Smooth muscle cell of the brain vasculature (primary cell): ENCODE results near the gene S100A7A.
"Not testable (repeated sequence)": the region's sequence is repeated elsewhere in the genome, so short reads cannot be mapped to it uniquely, and the experiment has no call there.

Experiments used
- DNase-seq: peaks from one replicate; pipeline ENCODE4 v3.0.0-alpha.2; 2012; ENCODE audit warnings: low read depth, low spot score

The S100A7A gene

DNA sequence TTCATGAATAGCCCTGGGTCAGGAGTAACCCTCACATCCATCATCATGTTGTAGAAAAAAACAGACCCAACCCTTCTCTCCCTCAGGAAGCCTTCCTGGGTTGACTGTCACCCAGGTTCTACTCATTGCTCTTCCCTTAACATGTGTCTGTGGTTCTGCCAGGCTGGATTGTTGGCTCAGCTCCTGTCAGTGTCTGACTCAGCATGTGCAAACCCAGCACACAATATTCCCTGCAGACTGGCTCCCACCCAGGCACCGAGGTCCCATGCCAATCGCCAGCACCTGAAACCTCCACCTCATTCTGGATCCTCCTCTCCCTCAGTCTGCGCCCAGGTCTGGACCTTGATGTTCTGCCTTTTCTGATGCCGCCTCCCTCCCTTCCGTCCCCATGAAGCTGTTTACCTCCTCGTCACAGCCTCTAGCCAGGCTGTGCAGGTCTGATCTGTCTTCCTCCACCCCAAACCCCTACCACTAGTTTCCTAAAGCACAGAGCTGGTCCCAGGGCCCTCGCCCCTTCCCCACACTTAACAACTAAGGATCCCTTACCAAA, 21.1 kb upstream of the S100A7A start:
- DNase-seq: no peak

DNA sequence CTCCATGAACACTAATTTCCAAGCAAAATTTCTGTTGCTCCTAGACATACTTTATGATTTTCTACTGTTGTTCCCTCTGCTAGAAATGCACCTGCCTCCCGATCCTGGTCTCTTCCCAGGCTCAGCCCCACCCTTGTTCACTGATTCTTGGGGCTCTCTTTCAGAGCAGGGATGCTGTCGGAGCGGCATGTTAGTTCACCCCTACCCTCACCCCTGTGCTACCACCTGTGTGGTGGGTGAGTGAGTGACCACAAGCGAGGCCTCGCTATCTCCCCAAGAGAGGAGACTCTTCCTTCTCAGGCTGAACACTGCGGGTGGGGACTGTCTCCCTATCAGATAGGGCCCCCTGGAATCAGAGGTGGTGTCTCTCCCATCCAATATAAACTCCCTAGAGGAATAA, 20.5 kb upstream of the S100A7A start:
- DNase-seq: no peak

DNA sequence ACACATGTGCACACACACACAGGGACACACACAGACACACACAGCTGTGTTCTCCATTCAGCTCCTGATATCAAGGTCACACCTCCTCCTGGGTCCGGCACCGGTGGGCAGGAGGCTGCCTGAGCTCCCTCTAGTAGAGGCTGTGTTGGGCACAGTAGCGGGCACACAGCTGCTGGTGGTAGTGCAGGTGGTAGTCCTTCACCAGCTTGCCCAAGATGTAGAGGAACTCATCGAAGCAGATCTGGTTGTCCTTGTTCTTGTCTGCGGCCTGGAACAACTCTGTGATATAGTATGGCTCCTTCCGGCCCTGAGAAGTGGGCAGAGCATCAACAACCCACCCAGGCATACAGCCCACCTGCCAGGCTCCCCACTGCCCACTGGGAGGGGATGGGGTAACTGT, 19.9 kb upstream of the S100A7A start:
- DNase-seq: no peak

DNA sequence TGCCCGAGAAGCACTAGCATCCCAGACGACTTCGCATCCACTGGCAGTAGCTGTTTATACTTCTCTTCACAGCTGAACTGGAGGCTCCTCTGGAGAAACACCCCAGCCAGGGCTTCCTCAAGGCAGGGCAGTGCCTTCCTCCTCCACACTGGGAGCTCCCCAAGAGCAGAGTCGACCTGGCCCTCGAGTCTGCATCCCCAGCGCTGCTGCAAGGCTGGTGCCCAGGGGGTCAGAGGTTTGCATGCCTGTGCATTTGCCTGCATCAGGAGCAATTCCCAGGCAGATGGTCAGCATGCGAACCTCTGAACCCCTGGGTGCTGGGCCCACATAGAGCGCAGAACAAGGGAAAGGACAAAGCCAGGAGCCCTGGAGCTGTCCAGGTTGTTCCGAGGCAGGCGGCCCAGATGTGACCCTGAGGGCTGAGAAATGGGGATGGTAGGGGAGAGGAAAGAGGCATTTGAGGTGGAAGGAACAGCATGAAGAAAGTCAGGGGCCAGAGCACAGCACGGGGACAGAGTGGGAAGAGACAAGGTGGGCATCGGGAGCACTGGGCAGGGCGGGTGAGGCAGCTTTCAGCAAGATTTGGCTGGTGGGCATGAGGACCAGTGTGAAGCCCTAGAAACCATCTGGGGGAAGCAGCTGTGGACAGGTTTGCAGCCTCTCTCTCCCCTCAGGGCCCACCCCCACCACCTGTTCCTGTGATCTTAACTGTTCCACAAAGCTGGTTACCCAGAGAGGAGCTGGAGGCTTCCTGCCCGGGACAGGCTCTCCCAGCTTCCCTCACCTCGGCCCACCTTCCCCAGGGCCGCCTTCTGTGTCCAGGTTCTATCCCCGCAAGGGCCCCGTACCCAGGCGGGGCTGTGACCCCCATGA, 19.0 kb upstream of the S100A7A start:
- no peak for DNase-seq

DNA sequence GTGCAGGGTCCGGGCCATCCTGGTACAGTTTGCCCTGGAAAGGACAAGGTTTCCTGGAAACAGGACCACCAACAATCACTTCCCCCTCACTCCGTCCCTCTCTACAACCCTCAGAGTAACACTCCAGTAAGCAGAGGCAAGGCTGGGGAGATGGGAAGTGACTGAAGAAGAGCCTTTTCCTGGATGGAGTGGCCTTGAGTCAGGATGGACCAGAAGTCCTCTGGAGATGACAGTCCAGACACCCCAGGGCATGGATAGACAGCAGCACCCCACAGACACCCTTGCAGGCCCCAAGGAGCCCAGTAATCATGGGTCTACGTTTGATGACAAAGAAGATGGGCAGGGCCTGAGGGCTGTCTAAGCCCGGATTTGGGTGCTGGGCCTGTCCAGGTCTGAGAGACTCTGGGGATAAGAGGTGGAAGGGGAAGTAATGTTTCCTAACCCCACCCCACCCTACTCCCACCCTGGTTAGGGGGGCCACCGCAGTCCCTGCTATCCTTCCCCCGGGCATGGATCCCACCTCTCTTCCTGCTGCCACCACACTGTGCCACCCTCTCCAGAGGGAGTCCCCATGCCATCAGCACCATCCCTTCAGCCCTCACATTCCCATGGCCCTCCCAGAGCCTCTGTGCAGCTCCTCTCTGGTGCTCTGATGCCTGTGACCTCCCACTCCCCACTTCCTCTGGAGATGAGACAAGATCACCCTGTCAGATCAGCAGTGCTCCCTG, 18.2 kb upstream of the S100A7A start:
- DNase-seq: no peak

DNA sequence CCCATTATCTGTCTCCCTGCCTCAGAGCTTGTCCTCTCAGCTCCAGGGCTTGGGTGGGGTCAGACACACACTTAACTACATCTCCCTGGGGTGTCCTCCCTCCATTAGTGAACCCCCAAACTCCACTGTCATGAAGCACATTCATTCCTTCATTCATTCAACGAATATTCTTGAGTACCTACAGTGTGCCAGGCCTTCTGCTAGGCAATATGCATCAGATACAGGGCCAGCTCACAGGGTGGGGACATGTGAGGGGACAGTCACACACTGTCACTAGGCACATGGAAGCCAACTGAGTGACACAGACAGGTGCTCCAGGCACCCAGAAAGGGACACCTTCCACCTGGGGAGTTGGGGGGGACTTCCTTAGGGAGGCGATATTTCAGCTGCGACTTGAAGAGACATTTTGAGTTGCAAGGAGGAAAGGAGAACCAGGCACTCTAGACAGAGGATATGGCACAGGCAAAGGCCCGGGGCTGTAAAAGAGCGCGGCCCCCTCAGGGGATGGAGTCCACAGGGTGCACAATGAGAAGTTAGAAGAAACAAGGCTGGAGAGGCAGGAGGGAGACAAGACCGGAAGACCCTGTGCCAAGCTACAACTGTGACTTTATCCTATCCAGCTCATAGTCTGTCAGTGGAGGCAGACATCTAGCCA, 16.8 kb upstream of the S100A7A start:
- no peak for DNase-seq

DNA sequence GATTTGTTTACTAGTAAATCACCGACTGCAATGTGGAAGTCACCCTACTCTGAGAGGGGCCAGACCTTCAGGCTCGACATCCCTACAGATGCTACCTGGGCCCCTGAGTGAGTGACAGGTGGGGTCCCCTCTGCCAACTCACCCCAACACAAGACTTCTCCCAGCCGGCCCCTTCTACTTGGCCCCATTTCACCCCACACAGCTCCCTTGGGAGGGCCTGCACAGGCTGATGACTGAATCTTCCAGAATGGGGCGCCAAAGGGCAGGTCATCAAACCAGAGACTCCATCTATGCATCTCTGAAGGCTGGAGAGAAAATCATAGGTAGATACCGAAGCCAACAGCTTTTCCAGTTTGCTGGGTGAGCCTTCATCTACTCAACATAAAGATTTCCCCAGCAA, 16.1 kb upstream of the S100A7A start:
- no peak for DNase-seq

DNA sequence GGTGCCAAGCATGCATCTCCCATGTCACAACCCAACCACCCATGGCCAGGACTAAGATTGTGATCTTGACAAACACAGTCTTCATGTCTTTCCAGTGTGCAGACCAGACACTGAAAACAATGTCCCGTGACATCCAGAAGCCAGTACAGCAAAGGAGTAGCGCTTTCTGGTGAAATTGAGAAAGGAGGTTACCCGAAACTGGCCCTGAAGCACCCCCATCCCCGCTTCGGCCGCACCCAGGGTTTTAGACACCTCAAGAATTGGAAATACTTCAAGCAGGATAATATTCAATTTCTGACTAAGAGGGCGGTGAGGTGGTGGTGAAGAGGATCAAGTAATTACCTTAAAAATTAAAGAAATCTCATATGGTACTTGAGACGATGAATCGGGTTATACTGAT, 14.9 kb upstream of the S100A7A start:
- DNase-seq: no peak

DNA sequence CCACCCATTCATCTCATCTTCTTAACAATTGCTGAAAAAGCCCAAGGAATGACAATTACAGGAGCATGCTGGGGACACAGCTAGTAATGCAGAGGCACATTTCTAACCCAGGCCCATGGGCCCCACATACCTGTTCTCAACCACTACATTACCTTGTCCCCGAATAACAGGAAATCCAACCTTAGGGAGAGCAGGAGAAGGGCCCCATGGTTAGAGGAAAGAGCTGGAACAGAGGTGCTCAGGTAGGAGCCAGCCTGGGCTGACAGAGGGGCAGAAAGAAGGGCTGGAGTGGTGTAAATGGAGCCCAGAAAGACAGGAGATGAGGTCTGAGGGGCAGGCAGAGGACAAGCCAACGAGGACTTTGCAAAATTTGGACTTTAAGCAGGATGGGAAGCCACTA, 14.1 kb upstream of the S100A7A start:
- DNase-seq: no peak

DNA sequence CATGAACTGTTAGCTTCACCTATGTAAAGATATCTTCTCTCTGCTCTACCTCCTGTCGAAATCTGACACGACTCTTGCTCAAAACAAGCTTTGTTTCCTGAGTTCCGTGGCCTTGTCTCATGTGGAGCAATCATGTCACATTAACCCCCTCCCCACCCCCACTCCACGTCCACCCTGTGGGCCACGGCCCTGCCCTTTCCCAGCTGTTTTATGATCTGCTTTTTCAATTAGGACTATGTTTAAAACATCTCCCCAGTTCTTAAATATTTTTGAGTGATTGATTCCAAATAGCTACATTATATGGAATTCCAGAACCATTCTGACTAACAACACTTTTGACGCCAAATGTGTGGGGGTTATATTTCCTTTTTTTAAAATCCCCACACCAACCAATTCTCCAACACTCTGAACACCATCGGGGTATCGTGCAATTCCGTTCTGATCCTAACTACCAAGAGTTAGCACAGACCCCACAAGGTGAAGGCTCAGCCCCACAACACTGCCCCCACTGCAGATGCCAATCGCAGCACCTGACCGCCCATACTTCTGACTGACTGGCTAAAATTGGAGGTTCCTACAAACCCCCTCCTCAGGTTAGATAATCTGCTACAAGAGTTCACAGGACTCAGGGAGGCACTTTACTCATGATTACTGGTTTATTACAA, 12.8 kb upstream of the S100A7A start:
- DNase-seq: no peak

DNA sequence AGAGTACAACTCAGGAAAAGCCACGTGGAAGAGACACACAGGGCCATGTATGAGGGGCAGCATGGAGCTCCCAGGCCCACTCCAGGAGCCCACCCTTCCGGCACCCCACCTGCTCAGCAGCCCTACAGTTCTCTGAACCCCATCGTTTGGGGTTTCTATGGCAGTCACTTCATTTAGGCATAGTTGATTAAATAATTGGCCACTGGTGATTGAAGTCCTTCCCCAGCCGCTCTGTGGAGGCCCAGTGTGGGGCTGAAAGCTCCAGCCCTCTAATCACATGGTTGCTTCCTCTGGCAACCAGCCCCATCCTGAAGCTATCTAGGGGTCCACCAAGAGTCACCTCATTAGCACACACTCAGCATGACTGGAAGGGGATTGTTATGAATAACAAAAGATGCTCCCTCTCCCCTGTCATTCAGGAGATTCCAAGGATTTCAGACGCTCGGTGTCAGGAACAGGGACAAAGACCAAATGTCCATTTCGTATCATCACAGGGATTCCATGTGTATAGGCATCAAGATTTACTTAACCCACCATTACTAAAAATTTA, 12.2 kb upstream of the S100A7A start:
- DNase-seq: no peak

DNA sequence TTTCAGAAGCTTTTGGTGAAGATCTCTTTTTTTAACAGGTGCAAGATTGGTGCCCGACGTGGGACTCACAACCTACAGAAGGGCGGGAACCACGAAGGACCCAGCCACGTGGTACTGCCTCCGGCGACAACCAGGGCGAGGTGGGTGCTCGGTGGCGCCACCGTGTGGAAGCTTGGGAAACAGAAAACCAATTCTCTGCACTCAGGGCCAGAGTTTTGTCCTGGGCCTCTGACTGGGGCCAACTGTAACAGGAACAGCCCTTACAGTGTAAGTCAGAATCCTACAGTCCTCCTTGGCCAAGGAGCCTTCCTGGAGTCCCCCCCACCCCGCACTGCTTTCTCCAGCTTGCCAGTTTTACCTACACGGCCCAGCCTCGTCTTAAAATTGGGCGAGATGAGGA, 11.6 kb upstream of the S100A7A start:
- DNase-seq: no peak

DNA sequence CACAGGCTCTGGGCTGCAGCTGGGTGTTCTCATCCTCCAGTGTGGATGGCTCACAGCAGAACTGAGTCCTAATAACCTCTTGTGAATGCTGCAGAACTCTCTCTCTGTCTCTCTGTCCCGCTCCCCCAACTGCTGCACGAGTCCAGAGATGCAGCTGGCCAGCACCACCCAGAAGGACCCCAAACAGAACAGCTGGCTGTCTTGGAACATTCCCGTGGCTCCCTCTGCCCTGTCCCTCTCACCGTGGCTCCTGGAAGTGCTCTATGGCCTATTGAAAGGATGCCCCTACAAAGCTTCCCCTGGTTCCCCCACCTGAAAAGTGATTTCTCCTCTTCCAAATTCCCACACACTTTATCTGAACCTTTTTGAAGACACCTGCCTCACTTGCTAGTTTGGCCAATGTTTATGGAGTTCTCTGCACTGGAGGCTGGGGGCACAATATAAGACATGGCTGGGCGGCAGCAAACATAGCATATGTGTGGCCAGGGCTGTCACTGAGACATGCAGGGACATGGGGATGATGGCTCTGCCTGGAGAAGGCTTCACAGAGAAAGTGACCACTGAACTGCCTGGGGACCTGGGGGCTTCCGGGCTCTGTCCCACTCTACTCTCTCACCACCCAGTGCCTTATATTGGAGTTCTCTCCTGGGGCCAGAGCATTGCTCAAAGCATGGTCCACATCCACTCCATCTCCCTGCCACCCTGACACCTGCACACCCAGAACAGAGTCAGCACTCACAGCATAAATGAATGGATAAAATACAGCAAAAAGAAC, 10.3 kb upstream of the S100A7A start:
- DNase-seq: not testable (repeated sequence)

DNA sequence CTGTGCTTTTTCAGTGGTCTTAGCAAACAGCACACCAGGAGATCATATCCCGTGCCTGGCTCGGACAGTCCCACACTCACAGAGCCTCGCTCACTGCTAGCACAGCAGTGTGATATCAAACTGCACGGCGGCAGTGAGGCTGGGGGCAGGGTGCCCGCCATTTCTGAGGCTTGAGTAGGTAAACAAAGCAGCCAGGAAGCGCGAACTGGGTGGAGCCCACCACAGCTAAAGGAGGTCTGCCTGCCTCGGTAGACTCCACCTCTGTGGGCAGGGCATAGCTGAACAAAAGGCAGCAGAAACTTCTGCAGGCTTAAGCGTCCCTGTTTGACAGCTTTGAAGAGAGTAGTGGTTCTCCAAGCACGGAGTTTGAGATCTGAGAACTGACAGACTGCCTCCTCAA, 9.0 kb upstream of the S100A7A start:
- not testable (repeated sequence) for DNase-seq

DNA sequence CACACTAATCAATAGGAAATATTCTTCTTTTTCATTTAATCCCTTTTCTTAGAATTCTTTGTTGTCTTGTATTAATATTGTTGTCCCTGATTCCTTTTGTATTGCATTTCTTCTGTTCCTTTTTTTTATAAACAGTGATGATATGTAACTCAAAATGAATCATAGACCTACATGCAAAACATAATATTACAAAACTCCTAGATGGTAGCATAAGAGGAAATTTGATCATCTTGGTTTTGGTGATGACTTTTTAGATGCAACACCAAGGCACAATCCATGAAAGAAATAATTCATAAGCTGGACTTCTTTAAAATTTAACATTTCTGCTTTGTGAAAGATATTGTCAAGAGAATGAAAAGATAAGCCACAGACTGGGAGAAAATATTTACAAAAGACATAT, 2.4 kb upstream of the S100A7A start:
- DNase-seq: not testable (repeated sequence)

DNA sequence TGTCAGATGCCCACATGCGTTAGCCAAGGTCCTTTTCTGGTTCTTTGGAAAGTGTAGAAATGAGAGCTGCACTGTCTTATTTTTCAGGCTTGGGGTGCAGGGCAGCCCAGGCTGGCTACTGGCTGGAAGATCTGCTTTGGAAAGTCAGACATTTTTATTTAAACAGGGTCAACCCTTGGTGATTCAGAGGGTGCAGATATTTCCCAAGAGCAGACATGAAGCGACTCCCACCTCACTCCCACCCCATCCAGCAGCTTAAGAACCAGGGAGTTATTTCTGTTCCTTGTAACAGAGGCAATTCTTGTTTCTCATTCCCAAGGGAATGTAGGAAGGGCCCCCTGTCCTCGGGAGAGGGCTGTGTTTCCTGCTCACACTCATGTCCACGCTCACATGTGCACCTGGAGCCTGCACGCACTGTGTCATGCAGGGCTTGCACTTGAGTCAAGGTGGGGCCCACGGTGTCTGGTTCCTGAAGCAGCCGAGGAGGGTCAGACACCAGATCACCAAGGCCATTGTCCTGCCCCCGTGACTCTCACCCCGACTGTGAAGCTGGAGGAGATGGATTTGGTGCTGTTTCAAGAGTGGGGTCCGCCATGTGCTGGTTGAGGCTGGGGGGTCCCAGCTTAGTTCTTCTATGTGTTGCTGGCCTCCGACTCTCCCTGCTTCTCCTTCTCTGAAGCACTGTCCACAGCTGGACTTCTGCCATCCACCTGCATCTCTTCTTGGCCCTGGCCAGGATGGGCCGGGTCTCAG, 992 bp downstream of the S100A7A start:
- no peak for DNase-seq

DNA sequence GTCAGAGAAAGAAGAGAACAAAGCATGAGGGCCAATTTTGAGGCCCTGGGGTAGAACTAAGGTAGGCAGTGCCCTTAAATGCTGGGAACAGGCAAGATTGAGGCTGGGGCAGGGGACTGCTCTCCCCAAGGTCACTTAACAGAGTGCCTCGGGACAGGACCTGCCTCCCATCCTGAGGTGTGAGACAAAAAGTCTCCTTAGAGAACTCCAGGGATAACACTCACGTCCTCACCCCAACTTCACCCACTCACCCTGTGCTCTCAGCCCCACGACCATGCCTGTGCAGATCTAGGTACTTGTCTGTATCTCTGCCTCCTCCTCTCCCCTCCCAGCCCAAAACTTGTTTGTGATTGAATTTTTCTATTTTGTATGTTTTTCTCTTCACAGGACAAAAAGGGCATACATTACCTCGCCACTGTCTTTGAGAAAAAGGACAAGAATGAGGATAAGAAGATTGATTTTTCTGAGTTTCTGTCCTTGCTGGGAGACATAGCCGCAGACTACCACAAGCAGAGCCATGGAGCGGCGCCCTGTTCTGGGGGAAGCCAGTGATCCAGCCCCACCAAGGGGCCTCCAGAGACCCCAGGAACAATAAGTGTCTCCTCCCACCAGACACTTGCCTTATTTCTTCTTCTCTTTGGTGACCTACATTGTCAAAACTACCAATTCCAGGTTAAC, 2.6 kb downstream of the S100A7A start:
- DNase-seq: not testable (repeated sequence)

DNA sequence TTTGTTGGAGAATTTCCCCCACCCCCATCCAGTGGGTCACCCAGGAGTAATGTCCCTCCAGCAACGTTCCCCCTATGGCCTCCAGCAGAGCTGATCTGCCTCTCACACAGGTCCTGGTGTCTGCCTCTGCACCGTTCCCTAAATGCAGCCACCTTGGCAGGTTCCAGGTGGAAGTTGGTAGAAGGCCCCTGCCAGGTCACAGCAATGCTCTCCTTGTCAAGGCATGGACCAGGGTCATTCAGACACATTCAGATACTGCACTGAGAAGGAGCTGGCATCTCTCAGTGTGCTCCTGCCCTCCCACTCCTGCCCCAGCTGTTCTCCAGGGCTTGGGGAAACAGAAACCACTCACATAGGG, 3.1 kb downstream of the S100A7A start:
- DNase-seq: not testable (repeated sequence)

DNA sequence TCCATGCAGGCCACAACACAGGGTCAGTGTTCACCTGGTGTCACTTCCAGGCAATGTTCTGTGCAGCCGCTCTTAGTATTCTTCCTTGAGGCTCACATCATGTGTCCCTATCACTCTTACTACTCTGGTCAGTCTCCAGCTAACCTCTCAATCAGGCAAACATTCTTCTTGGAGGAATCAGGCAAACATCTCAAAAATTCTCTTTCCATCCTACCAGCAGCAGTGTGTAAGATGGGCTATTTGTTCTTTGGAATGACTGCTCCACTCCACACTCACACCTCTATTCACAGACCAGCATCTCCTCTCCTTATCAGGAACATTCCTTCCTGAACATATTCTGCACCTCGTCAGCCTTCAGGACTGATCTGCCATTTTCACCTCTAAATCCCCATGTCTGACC, 4.0 kb downstream of the S100A7A start:
- DNase-seq: no peak
